Neuron (in vitro differentiated cells): Measurements from ENCODE around the gene DPYD.

ENCODE experiments used
- H2AFZ ChIP-seq: one replicate; pipeline ENCODE4 v1.6.1; 2013; ENCODE audit warnings: low read depth, mild to moderate bottlenecking, inconsistent platforms, low read length, moderate library complexity
- H3K27me3 ChIP-seq: one replicate; pipeline ENCODE4 v1.6.1; 2013; ENCODE audit warnings: low read length; ENCODE audit not compliant: insufficient read depth
- H3K36me3 ChIP-seq: one replicate; pipeline ENCODE4 v1.6.1; 2013; ENCODE audit warnings: low read length; ENCODE audit not compliant: insufficient read depth
- H3K4me1 ChIP-seq: one replicate; pipeline ENCODE4 v1.6.1; 2013; ENCODE audit warnings: low read length; ENCODE audit not compliant: insufficient read depth
- H3K4me3 ChIP-seq: 2 replicates; pipeline ENCODE4 v1.5.1; 2013; ENCODE audit warnings: mild to moderate bottlenecking, low read length, moderate library complexity
- H3K9me3 ChIP-seq: one replicate; pipeline ENCODE4 v1.6.1; 2013; ENCODE audit warnings: low read length

The DPYD gene

DNA sequence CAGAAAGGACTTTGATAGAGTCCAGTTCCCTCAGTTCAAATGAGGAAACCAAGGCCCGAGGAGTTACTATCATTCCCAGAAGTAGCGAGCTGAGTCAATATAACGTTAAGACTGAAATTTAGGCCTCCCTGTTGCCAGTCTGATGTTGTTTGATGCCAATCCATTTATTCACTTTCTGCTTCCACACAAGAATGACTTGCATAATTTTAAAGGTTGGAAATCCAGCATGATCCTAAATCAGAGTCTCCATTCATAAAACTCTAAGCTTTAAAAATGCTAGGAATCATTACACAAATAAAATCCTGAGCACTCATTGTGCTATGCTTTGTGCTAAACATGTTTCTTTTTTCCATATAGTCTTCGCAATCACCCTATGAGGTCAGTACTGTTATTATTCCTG, 784.9 kb downstream of the DPYD start:
- Histone ChIP-seq H3K27me3 (no peaks in the 10 kb centered on the region), H2AFZ (no peak overlapping the region), H3K9me3 (no peaks in the 10 kb centered on the region), H3K4me1 (peaks cover 5% of the 10 kb centered on the region), H3K36me3 (no peaks in the 10 kb centered on the region), H3K4me3 (no peak overlapping the region)

GRCh38 chr1:97128426-97128825, 792.4 kb downstream of the DPYD start:
- Histone ChIP-seq H3K4me1 (peaks cover 12% of the 10 kb centered on the region), H3K36me3 (no peaks in the 10 kb centered on the region), H3K27me3 (no peaks in the 10 kb centered on the region)

GRCh38 chr1:97123717-97124431, 797.0 kb downstream of the DPYD start:
- no peaks in the 10 kb centered on the region for H3K9me3 ChIP-seq
- no peak overlapping the region for H2AFZ ChIP-seq
- no peaks in the 10 kb centered on the region for H3K36me3 ChIP-seq
- no peak overlapping the region for H3K4me3 ChIP-seq
- no peaks in the 10 kb centered on the region for H3K27me3 ChIP-seq
- peaks cover 30% of the 10 kb centered on the region for H3K4me1 ChIP-seq

More at GRCh38 chr1:97128426-97128825, 792.4 kb downstream of the DPYD start:
- H3K9me3 ChIP-seq: no peaks in the 10 kb centered on the region
- no peak overlapping the region for H2AFZ ChIP-seq
- H3K4me3 ChIP-seq: no peak overlapping the region

- Histone ChIP-seq H2AFZ (no peak overlapping the region), H3K4me1 (peaks cover 38% of the 10 kb centered on the region), H3K27me3 (no peaks in the 10 kb centered on the region), H3K36me3 (no peaks in the 10 kb centered on the region), H3K9me3 (no peaks in the 10 kb centered on the region), H3K4me3 (no peak overlapping the region)
Measured at GRCh38 chr1:97120806-97121205, 800.0 kb downstream of the DPYD start.

GRCh38 chr1:97119260-97120158, 801.3 kb downstream of the DPYD start:
- Histone ChIP-seq H3K9me3 (no peaks in the 10 kb centered on the region), H3K27me3 (no peaks in the 10 kb centered on the region), H3K36me3 (no peaks in the 10 kb centered on the region), H2AFZ (peak overlapping the region; percentile 59), H3K4me3 (no peak overlapping the region), H3K4me1 (peaks cover 44% of the 10 kb centered on the region)

- Histone ChIP-seq H3K4me3 (no peak overlapping the region), H2AFZ (no peak overlapping the region), H3K4me1 (peaks cover 32% of the 10 kb centered on the region), H3K27me3 (no peaks in the 10 kb centered on the region), H3K9me3 (no peaks in the 10 kb centered on the region), H3K36me3 (no peaks in the 10 kb centered on the region)
Measured at GRCh38 chr1:97114842-97115241, 806.0 kb downstream of the DPYD start.

GRCh38 chr1:97112442-97112841, 808.4 kb downstream of the DPYD start:
- Histone ChIP-seq H3K4me3 (no peak overlapping the region), H3K27me3 (no peaks in the 10 kb centered on the region), H3K4me1 (peaks cover 14% of the 10 kb centered on the region), H2AFZ (no peak overlapping the region), H3K9me3 (no peaks in the 10 kb centered on the region), H3K36me3 (no peaks in the 10 kb centered on the region)

DNA sequence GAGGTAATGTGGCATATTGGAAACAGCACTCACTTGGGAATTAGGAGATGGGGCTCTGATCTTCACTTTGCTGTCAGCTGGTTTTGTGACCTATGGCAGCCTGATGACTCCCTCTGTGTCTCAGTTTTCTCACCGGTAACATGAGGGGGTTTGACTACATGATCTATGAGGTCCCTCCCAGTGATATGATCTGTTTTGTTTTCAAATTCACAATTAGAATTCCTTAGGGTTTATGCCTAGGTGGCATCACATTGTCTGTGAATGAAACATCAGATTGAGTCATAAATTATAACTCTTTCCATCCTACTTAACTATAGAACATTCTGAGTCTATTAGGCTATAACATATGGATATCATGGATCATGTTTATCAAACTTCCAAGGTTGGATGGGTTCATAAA, 812.7 kb downstream of the DPYD start:
- H3K9me3 ChIP-seq: no peaks in the 10 kb centered on the region
- no peaks in the 10 kb centered on the region for H3K27me3 ChIP-seq
- H3K4me1 ChIP-seq: peaks cover 7% of the 10 kb centered on the region
- H3K36me3 ChIP-seq: no peaks in the 10 kb centered on the region
- no peak overlapping the region for H3K4me3 ChIP-seq
- H2AFZ ChIP-seq: no peak overlapping the region

DNA sequence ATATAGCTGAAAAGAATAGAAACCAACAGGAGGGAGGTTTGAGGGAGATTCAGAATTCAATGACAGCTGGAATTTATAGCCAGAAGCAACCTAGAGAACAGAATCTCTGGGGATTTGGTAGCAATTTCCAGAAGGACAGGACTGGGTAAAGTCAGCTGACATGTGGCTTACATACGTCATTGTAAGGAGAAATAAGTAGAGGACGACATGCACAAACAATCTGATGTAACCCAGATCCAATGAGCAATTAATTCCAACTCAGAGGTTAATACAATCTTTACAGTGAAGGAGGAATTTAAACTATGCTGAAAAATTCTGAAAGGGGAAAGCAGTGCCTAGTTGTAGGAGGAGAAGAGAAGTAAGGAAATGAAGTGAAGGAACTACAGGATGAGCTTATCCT, 815.3 kb downstream of the DPYD start:
- no peak overlapping the region for H3K4me3 ChIP-seq
- H3K27me3 ChIP-seq: no peaks in the 10 kb centered on the region
- no peaks in the 10 kb centered on the region for H3K9me3 ChIP-seq
- H3K4me1 ChIP-seq: no peaks in the 10 kb centered on the region
- H2AFZ ChIP-seq: no peak overlapping the region
- no peaks in the 10 kb centered on the region for H3K36me3 ChIP-seq

DNA sequence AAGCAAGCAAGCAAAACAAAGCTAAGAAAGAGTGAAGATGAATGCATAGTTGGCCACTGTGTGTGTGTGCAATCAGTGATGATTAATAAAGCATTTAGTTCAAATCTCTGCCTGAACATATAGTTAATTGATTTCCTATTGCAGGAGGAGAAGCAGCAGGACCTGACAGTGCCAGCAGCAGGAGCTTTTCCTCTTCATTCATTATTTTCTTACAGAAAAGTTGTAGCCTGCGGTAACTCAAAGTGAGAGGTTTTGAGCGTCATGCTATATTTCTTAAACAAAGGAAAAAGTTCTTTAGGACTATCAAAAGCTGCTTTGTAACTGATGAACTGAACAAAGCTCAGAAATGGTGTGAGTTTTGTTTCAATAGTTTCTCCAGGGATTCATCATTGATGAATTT, 819.3 kb downstream of the DPYD start:
- Histone ChIP-seq H3K4me1 (no peaks in the 10 kb centered on the region), H3K36me3 (no peaks in the 10 kb centered on the region), H3K4me3 (no peak overlapping the region), H2AFZ (no peak overlapping the region), H3K27me3 (no peaks in the 10 kb centered on the region), H3K9me3 (no peaks in the 10 kb centered on the region)

DNA sequence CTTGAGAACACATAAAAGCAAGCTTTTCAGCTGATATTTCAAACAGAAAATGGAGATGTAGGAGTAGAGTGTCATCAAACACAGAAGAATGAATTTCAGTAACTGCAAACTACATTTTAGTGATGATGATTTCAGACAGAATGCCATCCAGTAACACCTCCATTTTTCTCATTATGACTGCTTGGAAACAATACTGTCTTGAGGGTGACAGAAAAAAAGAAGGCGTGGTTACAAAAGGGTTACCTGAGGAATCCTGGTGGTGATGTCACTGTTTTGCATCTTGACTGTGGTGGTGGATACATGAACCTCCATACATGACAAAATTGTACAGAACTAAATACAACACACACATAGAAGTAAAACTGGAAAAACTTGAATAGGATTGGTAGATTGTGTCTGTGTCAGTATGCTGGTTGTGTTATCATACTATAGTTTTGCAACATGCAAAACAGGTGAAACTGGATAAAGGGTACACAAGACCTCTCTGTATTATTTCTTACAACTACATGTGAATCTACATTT, 823.4 kb downstream of the DPYD start:
- no peak overlapping the region for H3K4me3 ChIP-seq
- no peaks in the 10 kb centered on the region for H3K36me3 ChIP-seq
- H2AFZ ChIP-seq: no peak overlapping the region
- H3K4me1 ChIP-seq: peaks cover 8% of the 10 kb centered on the region
- H3K27me3 ChIP-seq: no peaks in the 10 kb centered on the region
- no peaks in the 10 kb centered on the region for H3K9me3 ChIP-seq

DNA sequence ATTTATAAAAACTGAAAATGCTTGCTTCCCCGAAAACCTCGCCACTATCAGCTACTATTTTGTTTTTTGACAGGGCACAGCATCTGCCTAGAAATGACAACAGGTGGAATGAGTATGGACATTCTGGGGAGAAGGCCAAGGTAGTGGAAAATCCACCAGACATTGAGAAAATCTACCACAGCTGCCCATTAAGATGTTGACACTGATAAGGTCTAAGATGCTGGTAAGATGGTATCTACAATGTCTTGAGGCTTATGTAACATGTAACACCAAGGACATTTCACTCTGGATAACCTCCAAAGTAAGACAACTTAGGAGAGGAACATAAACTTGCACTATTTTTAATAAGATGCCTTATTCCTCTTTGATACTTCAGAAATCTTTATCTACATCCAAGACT, 825.1 kb downstream of the DPYD start:
- H3K36me3 ChIP-seq: no peaks in the 10 kb centered on the region
- H3K27me3 ChIP-seq: no peaks in the 10 kb centered on the region
- H3K9me3 ChIP-seq: no peaks in the 10 kb centered on the region

DNA sequence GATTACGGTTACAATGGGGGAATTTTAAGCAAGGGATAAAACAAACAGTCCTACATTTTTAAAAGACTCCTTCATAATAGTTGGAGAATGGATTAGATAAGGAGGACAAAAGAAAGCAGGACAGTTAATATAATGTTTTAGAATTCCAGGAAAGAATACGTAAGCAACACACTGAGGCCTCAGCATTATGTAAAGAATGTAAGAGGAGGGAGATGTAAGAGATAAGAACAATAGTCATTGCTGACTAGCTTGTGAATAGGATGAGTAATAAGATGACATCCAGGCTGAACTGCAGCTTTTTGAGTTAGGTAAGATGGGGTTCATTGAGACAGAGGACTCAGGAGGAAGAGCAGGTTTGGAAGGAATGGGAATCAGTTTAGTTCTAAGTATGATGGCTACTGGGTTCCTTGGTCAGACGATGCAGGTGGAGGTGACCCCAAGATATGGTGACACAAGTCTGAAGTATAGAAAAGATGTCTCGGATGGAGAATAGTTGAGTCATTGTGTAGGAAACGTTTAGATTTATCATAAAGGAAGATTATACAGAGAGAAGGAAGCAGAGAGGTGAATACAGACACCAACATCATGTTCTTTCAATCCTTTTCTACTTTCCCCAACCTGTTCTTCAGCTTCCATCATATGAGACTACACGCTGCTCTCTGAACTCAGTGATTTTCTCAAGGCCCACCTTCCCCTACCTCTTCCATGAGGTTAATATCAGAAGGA, 826.4 kb downstream of the DPYD start:
- Histone ChIP-seq H2AFZ (no peak overlapping the region), H3K36me3 (no peaks in the 10 kb centered on the region), H3K4me3 (no peak overlapping the region), H3K4me1 (peaks cover 8% of the 10 kb centered on the region), H3K9me3 (no peaks in the 10 kb centered on the region), H3K27me3 (no peaks in the 10 kb centered on the region)

More for the DNA sequence above, 825.1 kb downstream of the DPYD start:
- H3K4me3 ChIP-seq: no peak overlapping the region
- H2AFZ ChIP-seq: no peak overlapping the region
- peaks cover 8% of the 10 kb centered on the region for H3K4me1 ChIP-seq
